Measurements from ENCODE around the gene CMAS. TPM values are rescaled to one million over a fixed set of nuclear protein-coding genes. Genes with fewer than 3 reads are reported as not detected.
"Not testable (repeated sequence)": the region's sequence is repeated elsewhere in the genome, so short reads cannot be mapped to it uniquely, and the experiment has no call there.

CMAS gene
- total RNA-seq, 1 donor from 2014 or later = 13.7 TPM

DNA sequence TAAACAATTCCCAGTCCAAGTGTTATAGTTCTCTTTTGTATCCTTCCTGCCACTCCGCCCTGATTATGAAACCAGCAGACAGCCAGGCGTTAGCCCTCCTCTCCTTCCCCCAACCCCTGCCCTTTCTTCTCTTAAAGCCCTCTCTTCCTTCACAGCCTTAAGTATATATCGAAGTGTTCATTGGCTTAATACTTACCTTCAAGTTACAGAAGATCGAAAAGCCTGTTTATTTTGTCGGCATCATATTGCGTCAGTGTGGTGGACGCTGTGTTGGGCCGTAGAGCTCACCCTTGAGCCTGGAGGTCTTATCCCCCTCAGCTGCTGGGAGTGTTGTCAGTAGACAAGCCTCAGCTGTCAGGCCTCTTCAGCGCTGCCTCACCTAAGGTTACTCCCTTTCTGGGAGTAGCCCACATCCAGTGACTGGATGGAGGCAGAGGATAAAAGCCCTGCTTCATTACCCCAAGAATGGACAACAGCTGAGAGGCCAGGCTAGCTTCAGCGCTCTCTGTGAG is 36.2 kb downstream of the CMAS start:
- no peaks in the 10 kb centered on the region for H3K4me1 ChIP-seq
- H3K36me3 ChIP-seq = no peaks in the 10 kb centered on the region
- intact Hi-C loops (cut with DNase I) = no loop called here
- H3K4me3 ChIP-seq = no peak overlapping the region
- no peaks in the 10 kb centered on the region for H3K27me3 ChIP-seq
- H3K27ac ChIP-seq = no peak overlapping the region
- no peak for DNase-seq (ENCODE audit: low spot score in 2 of 2)
- TF ChIP-seq, protein P1, sequence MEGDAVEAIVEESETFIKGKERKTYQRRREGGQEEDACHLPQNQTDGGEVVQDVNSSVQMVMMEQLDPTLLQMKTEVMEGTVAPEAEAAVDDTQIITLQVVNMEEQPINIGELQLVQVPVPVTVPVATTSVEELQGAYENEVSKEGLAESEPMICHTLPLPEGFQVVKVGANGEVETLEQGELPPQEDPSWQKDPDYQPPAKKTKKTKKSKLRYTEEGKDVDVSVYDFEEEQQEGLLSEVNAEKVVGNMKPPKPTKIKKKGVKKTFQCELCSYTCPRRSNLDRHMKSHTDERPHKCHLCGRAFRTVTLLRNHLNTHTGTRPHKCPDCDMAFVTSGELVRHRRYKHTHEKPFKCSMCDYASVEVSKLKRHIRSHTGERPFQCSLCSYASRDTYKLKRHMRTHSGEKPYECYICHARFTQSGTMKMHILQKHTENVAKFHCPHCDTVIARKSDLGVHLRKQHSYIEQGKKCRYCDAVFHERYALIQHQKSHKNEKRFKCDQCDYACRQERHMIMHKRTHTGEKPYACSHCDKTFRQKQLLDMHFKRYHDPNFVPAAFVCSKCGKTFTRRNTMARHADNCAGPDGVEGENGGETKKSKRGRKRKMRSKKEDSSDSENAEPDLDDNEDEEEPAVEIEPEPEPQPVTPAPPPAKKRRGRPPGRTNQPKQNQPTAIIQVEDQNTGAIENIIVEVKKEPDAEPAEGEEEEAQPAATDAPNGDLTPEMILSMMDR (IDR thresholded peaks at IDR 0.05) = no peak
- no peaks in the 10 kb centered on the region for H3K9me3 ChIP-seq

DNA sequence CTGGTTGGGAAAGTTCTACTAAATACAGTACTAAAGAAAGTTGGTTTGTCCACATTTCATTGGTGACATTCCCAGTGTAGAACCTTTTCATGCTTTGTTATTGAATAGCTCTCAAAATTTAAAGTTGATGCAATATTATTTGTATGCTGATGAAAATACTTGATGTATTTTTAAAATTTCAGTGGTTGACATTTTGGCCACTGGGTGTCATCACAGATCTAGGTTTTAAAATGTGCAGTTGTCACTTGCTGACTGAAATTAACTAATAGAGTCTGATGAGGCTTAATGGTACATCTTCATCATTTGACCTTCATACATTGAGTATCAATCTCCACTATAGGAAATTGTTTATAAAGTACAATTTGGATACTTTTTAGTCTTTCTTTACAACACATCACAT is 37.1 kb downstream of the CMAS start:
- TF ChIP-seq, protein P1 (IDR thresholded peaks at IDR 0.05) = peak in 2 of 3 experiments; percentile 50 to 52
- no peak for DNase-seq (ENCODE audit: low spot score in 2 of 2)
- Histone ChIP-seq H3K27ac (no peak overlapping the region), H3K4me3 (no peak overlapping the region), H3K9me3 (no peaks in the 10 kb centered on the region), H3K27me3 (no peaks in the 10 kb centered on the region), H3K36me3 (no peaks in the 10 kb centered on the region), H3K4me1 (no peaks in the 10 kb centered on the region)
- intact Hi-C loops (cut with DNase I) = loop anchor here (1.0 kb wide), 2 partner anchors 251 to 360 kb away; partner anchors contain the start of gene ST8SIA1

DNA sequence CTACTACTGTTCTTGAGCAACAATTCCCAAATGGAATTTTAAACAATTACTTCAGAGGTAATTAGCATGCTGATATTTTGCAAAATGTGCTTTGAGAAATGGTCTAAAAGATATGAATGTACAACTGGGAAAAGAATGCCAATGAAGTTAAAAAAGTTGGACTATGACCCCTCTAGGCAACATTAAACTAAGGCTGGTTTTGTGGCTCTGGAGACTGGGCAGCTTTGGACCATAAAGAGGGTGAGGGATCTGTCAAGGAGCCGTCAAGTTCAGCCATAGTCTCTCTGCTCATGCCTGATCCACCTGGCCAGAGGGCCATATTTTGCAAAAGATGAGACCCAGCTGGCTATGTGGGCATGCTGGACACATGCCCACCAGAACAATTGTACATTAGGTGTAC is 38.8 kb downstream of the CMAS start:
- TF ChIP-seq, protein P1 (IDR thresholded peaks at IDR 0.05) = no peak
- intact Hi-C loops (cut with DNase I) = no loop called here
- DNase-seq (ENCODE audit: low spot score in 2 of 2) = no peak

DNA sequence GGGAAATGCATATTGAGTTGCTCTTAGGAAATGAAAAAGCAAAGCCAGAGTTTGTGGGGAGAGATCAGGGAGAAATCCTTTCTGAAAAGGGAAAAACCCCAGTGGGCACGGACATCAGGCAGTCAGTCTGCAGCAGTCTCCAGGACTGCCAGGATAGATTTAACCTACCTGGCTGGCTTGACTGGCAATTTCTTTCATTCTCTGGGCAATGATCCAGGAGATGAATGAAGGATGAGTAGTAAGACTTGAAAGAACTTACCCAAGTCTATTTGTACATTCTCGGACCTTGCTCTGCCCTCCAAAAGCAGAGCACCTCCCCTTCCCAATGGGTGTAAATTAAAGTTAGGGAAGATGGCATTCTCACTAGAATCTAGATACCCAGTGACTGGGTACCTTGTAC is 42.9 kb downstream of the CMAS start:
- Histone ChIP-seq H3K4me1 (no peaks in the 10 kb centered on the region), H3K27me3 (no peaks in the 10 kb centered on the region), H3K9me3 (no peaks in the 10 kb centered on the region), H3K36me3 (no peaks in the 10 kb centered on the region), H3K4me3 (no peak overlapping the region), H3K27ac (no peak overlapping the region)
- intact Hi-C loops (cut with DNase I) = no loop called here
- DNase-seq (ENCODE audit: low spot score in 2 of 2) = no peak
- TF ChIP-seq, protein P1 (IDR thresholded peaks at IDR 0.05) = no peak

More for the DNA sequence above, 38.8 kb downstream of the CMAS start:
- H3K27ac ChIP-seq = no peak overlapping the region
- H3K27me3 ChIP-seq = no peaks in the 10 kb centered on the region
- no peak overlapping the region for H3K4me3 ChIP-seq
- no peaks in the 10 kb centered on the region for H3K36me3 ChIP-seq
- H3K9me3 ChIP-seq = no peaks in the 10 kb centered on the region
- no peaks in the 10 kb centered on the region for H3K4me1 ChIP-seq

DNA sequence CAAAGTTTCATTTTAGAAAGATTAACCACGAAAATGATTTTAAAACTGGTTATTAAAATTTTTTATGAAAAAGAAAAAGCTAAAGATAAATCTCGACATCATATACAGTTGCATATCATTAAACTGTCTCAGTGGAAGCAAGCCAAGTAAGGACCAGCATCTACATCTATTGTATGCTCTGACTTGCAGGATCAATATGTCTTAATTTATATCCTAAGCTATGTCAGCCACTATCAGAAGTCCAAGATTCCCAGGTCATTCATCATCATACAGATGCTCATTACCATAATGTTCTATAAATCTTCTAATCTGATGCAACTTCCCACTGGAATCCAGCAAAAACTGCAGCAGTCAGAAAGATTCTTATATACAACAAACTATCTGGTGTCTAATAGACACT is 43.5 kb downstream of the CMAS start:
- DNase-seq (ENCODE audit: low spot score in 2 of 2) = no peak
- TF ChIP-seq, protein P1 (IDR thresholded peaks at IDR 0.05) = no peak
- Histone ChIP-seq H3K27ac (no peak overlapping the region), H3K9me3 (no peaks in the 10 kb centered on the region), H3K36me3 (no peaks in the 10 kb centered on the region), H3K4me3 (no peak overlapping the region), H3K27me3 (no peaks in the 10 kb centered on the region), H3K4me1 (no peaks in the 10 kb centered on the region)
- intact Hi-C loops (cut with DNase I) = no loop called here

DNA sequence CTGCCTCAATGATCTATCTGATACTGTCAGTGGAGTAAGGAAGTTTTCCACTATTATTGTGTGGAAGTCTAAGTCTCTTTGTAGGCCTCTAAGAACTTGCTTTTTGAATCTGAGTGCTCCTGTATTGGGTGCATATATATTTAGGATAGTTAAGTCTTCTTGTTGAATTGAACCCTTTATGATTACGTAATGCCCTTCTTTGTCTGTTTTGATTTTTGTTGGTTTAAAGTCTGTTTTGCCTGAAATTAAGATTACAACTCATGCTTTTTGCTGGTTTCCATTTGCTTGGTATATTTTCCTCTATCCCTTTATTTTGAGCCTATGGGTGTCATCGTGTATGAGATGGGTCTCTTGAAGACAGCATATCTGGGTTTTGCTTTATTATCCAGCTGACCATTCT is 53.0 kb downstream of the CMAS start:
- H3K4me3 ChIP-seq; DNase-seq (ENCODE audit: low spot score in 2 of 2); H3K9me3 ChIP-seq; H3K4me1 ChIP-seq; H3K27me3 ChIP-seq; H3K36me3 ChIP-seq; intact Hi-C loops (cut with DNase I); H3K27ac ChIP-seq: not testable (repeated sequence)

Data from ascending aorta (tissue), 2 donors.